HCT116 (cell line): ENCODE measurements around the gene TNNC1. TPM values are rescaled to one million over a fixed set of nuclear protein-coding genes. Genes with fewer than 3 reads are reported as not detected.

ENCODE experiments used
- ATAC-seq: fragments of 200-7000 bp; cut with Tn5 transposase; 2 replicates; pipeline ENCODE4 v1.9.1; 2020; ENCODE audit warnings: mild to moderate bottlenecking, moderate library complexity
- BruUV-seq: library from RNA; stranded (reverse); fragments of 400-500 nt; replicated peaks from 2 replicates; lab custom pipeline; 2021; lab: Mats Ljungman, UMichigan
- CTCF ChIA-PET: fragments of 300-600 bp; sonication (Branson Sonifier 250); formaldehyde crosslinking; loops from one replicate; lab custom pipeline; 2021; ENCODE audit warnings: antibody characterized with exemption; lab: Charles Lee
- POLR2A ChIA-PET: fragments of 300-600, 350-600 bp; sonication (Branson Sonifier 250); formaldehyde crosslinking; loops from one replicate; lab custom pipeline; 2021; ENCODE audit warnings: antibody characterized with exemption; lab: Charles Lee
- RAD21 ChIA-PET, 2 experiments: fragments of 300-600 bp; sonication (Branson Sonifier 250); formaldehyde crosslinking; loops; one replicate each; lab custom pipeline; 2023; ENCODE audit warnings: low total read pairs in 2 of 2; ENCODE audit not compliant: uncharacterized antibody in 2 of 2, unreplicated experiment in 2 of 2, low non-redundant PET in 1 of 2; lab: Charles Lee
- DNase-seq: peaks from one replicate; pipeline ENCODE4 v3.0.0-alpha.2; 2010; ENCODE audit warnings: low read depth, low spot score
- H2AFZ ChIP-seq: fragments of 200-600 bp; shearing (Covaris generic), sonication (generic); 2 replicates; pipeline ENCODE4 v1.6.1; 2017; ENCODE audit warnings: low read depth, mixed run types, mixed read lengths, antibody characterized with exemption, low read length; ENCODE audit not compliant: poor library complexity, severe bottlenecking
- H3K27ac ChIP-seq: 2 replicates; pipeline ENCODE4 v1.5.1; 2012; ENCODE audit warnings: low read depth, low read length
- H3K27me3 ChIP-seq: fragments of 200-600 bp; sonication (generic); 2 replicates; pipeline ENCODE4 v1.6.1; 2016; ENCODE audit warnings: mixed run types, low read length, mixed read lengths; ENCODE audit not compliant: insufficient read depth
- H3K36me3 ChIP-seq, 2 experiments: fragments of 200-500 bp in 1 of 2; fragments of 200-600 bp in 1 of 2; sonication (Bioruptor generic) in 1 of 2; sonication (generic) in 1 of 2; 2 replicates each; pipeline versions ENCODE4 v1.5.1 to v1.6.1; 2014 to 2016; ENCODE audit warnings: low read length in 2 of 2, inconsistent platforms in 1 of 2, mixed read lengths in 1 of 2, mixed run types in 1 of 2; ENCODE audit not compliant: insufficient read depth in 2 of 2, control insufficient read depth in 1 of 2
- H3K4me1 ChIP-seq, 2 experiments: fragments of 200-600 bp in 1 of 2; sonication (generic) in 1 of 2; 2 replicates each; pipeline versions ENCODE4 v1.5.1 to v1.6.1; 2012 to 2017; ENCODE audit warnings: low read length in 2 of 2, inconsistent platforms in 1 of 2, mild to moderate bottlenecking in 1 of 2, mixed read lengths in 1 of 2, mixed run types in 1 of 2, moderate library complexity in 1 of 2; ENCODE audit not compliant: insufficient read depth in 2 of 2, control insufficient read depth in 1 of 2
- H3K4me2 ChIP-seq: fragments of 200-600 bp; sonication (generic); 2 replicates; pipeline ENCODE4 v1.6.1; 2017; ENCODE audit warnings: mixed run types, low read length, mixed read lengths
- H3K4me3 ChIP-seq, 2 experiments: fragments of 200-600 bp in 1 of 2; sonication (generic) in 1 of 2; replicated peaks in 1 of 2; 2 replicates each; pipeline ENCODE4 v1.5.1; 2011 to 2016; ENCODE audit warnings: low read length in 2 of 2, control low read depth in 1 of 2, low read depth in 1 of 2, mild to moderate bottlenecking in 1 of 2, mixed read lengths in 1 of 2, mixed run types in 1 of 2
- H3K79me2 ChIP-seq: fragments of 200-600 bp; sonication (generic); 2 replicates; pipeline ENCODE4 v1.6.1; 2017; ENCODE audit warnings: mild to moderate bottlenecking, mixed run types, low read length, moderate library complexity, mixed read lengths; ENCODE audit not compliant: insufficient read depth
- H3K9ac ChIP-seq: fragments of 200-600 bp; sonication (generic); 2 replicates; pipeline ENCODE4 v1.6.1; 2016; ENCODE audit warnings: low read length, mixed read lengths
- H3K9me2 ChIP-seq: fragments of 200-600 bp; sonication (generic), shearing (Covaris generic); 2 replicates; pipeline ENCODE4 v1.6.1; 2017; ENCODE audit warnings: mixed run types, mild to moderate bottlenecking, moderate library complexity; ENCODE audit not compliant: insufficient read depth
- H3K9me3 ChIP-seq, 2 experiments: fragments of 200-500 bp in 1 of 2; fragments of 200-600 bp in 1 of 2; sonication (Bioruptor generic) in 1 of 2; sonication (generic) in 1 of 2; 2 replicates each; pipeline ENCODE4 v1.6.1; 2014 to 2017; ENCODE audit warnings: low read length in 2 of 2, mixed read lengths in 2 of 2, inconsistent platforms in 1 of 2, low read depth in 1 of 2, mild to moderate bottlenecking in 1 of 2, mixed run types in 1 of 2, moderate library complexity in 1 of 2; ENCODE audit not compliant: control insufficient read depth in 1 of 2, insufficient read depth in 1 of 2
- H4K20me1 ChIP-seq: fragments of 200-600 bp; sonication (generic), shearing (Covaris generic); 2 replicates; pipeline ENCODE4 v1.6.1; 2017; ENCODE audit warnings: mixed run types, mild to moderate bottlenecking, moderate library complexity; ENCODE audit not compliant: insufficient read depth
- ATF3 ChIP-seq: IDR thresholded peaks from 2 replicates; pipeline ENCODE4 v1.6.1; 2012
- CBX3 ChIP-seq: IDR thresholded peaks from 2 replicates; pipeline ENCODE4 v1.6.1; 2012; ENCODE audit warnings: low read depth
- CEBPB ChIP-seq: IDR thresholded peaks from 2 replicates; pipeline ENCODE4 v1.6.1; 2012; ENCODE audit warnings: low read depth
- CTCF ChIP-seq, 3 experiments: fragments of 200-600 bp in 1 of 3; sonication (generic) in 1 of 3; IDR thresholded peaks in 2 of 3; conservative IDR thresholded peaks in 1 of 3; 2 replicates each; pipeline ENCODE4 v1.5.1; 2012 to 2017; ENCODE audit warnings: low read depth in 2 of 3, low read length in 2 of 3, antibody characterized with exemption in 1 of 3, borderline replicate concordance in 1 of 3, control low read depth in 1 of 3, mild to moderate bottlenecking in 1 of 3, mixed read lengths in 1 of 3, mixed run types in 1 of 3, moderate library complexity in 1 of 3; ENCODE audit not compliant: insufficient read depth in 1 of 3
- EGR1 ChIP-seq: IDR thresholded peaks from 2 replicates; pipeline ENCODE4 v1.6.1; 2012; ENCODE audit warnings: low read depth
- ELF1 ChIP-seq: IDR thresholded peaks from 2 replicates; pipeline ENCODE4 v1.6.1; 2012; ENCODE audit warnings: low read depth, borderline replicate concordance
- EZH2 ChIP-seq: fragments of 200-600 bp; sonication (generic); IDR thresholded peaks from 2 replicates; pipeline ENCODE4 v1.6.1; 2017; ENCODE audit warnings: antibody characterized with exemption, mixed run types
- EZH2phosphoT487 ChIP-seq: fragments of 200-600 bp; IDR thresholded peaks from 2 replicates; pipeline ENCODE4 v1.6.1; 2018; ENCODE audit warnings: antibody characterized with exemption, borderline replicate concordance
- FOSL1 ChIP-seq: IDR thresholded peaks from 2 replicates; pipeline ENCODE4 v1.6.1; 2012; ENCODE audit warnings: low read depth
- POLR2A ChIP-seq: IDR thresholded peaks from 2 replicates; pipeline ENCODE4 v1.7.0; 2011; ENCODE audit warnings: borderline replicate concordance; ENCODE audit not compliant: insufficient read depth, insufficient read length; ENCODE audit errors: extremely low read depth
- POLR2AphosphoS5 ChIP-seq: IDR thresholded peaks from 2 replicates; pipeline ENCODE4 v1.6.1; 2011; ENCODE audit warnings: mild to moderate bottlenecking, low read depth, low read length, moderate library complexity
- RAD21 ChIP-seq: IDR thresholded peaks from 2 replicates; pipeline ENCODE4 v1.6.1; 2012; ENCODE audit warnings: low read depth, mild to moderate bottlenecking
- REST ChIP-seq: IDR thresholded peaks from 2 replicates; pipeline ENCODE4 v1.6.1; 2012; ENCODE audit warnings: low read depth
- SP1 ChIP-seq: IDR thresholded peaks from 2 replicates; pipeline ENCODE4 v1.6.1; 2012; ENCODE audit warnings: low read depth
- SRF ChIP-seq: IDR thresholded peaks from 2 replicates; pipeline ENCODE4 v1.6.1; 2012; ENCODE audit warnings: low read depth
- YY1 ChIP-seq: IDR thresholded peaks from 2 replicates; pipeline ENCODE4 v1.6.1; 2011; ENCODE audit warnings: low read length, low read depth, moderate library complexity, mild to moderate bottlenecking; ENCODE audit not compliant: insufficient replicate concordance; ENCODE audit errors: extremely low read depth
- ZBTB33 ChIP-seq: IDR thresholded peaks from 2 replicates; pipeline ENCODE4 v1.6.1; 2011; ENCODE audit warnings: mild to moderate bottlenecking, low read length, moderate library complexity; ENCODE audit not compliant: insufficient replicate concordance; ENCODE audit errors: extremely low read depth
- ZFX ChIP-seq: fragments of 450-650 bp; IDR thresholded peaks from 2 replicates; pipeline ENCODE4 v1.6.1; 2017
- intact Hi-C: fragments of 100-400 bp; cut with micrococcal nuclease; formaldehyde crosslinking; loops from 2 replicates; pipeline ENCODE4 v1.10.0; 2022
- total RNA-seq: library from RNA; stranded (reverse); gene quantifications from one replicate; pipeline ENCODE4 v1.2.1, GENCODE V29; 2021; ENCODE audit not compliant: unreplicated experiment

TNNC1 gene
- total RNA-seq, 1 experiment from 2014 or later = 2.2 TPM

- ChIA-PET POLR2A (no interaction called here), RAD21 (interaction anchor here in 1 of 2 experiments (0.6 kb wide), 1 partner anchor 118 kb away, joined by 3 read pairs; no protein-coding TSS in a partner anchor), CTCF (no interaction called here)
- Histone ChIP-seq H3K9ac (no peak overlapping the region), H3K79me2 (no peaks in the 10 kb centered on the region), H3K4me3 (no peak overlapping the region), H3K9me3 (no peaks in the 10 kb centered on the region), H3K9me2 (no peaks in the 10 kb centered on the region), H2AFZ (no peak overlapping the region), H3K4me2 (no peak overlapping the region), H3K27me3 (no peaks in the 10 kb centered on the region), H3K36me3 (no peaks in the 10 kb centered on the region), H3K4me1 (no peaks in the 10 kb centered on the region), H3K27ac (no peak overlapping the region), H4K20me1 (no peaks in the 10 kb centered on the region)
- ATAC-seq = no peak
- no peak for DNase-seq
- TF ChIP-seq ELF1 = no peak
- TF ChIP-seq ZFX = no peak
- TF ChIP-seq CEBPB = no peak
- TF ChIP-seq POLR2A = no peak
- TF ChIP-seq SRF = no peak
- TF ChIP-seq YY1 = no peak
- no peak for TF ChIP-seq CBX3
- no peak for TF ChIP-seq ZBTB33
- TF ChIP-seq EZH2 = no peak
- no peak for TF ChIP-seq ATF3
- TF ChIP-seq RAD21 = no peak
- TF ChIP-seq EGR1 = no peak
- TF ChIP-seq SP1 = no peak
- TF ChIP-seq REST = no peak
- TF ChIP-seq CTCF (IDR thresholded peaks at IDR 0.05 in 2 of 3, conservative IDR thresholded peaks at IDR 0.05 in 1 of 3; ENCODE audit: borderline replicate concordance in 1 of 3, insufficient read depth in 1 of 3, low read depth in 2 of 3, low read length in 2 of 3) = no peak
- TF ChIP-seq FOSL1 = no peak
- no peak for TF ChIP-seq EZH2phosphoT487
- no peak for TF ChIP-seq POLR2AphosphoS5
- intact Hi-C loops = no loop called here
- BruUV-seq = no TSS peak
Observed at GRCh38 chr3:52429779-52430415, 23.9 kb downstream of the TNNC1 start.
